HG03469 (cell line): ENCODE results near the gene STAT5A.
"Not testable (repeated sequence)": the region's sequence is repeated elsewhere in the genome, so short reads cannot be mapped to it uniquely, and the experiment has no call there.

Experiments used
- ATAC-seq: cut with Tn5 transposase; IDR thresholded peaks from one replicate; pipeline ENCODE4 v1.9.1; 2021; ENCODE audit warnings: mild to moderate bottlenecking, moderate library complexity, moderate number of reproducible peaks; ENCODE audit not compliant: unreplicated experiment

Gene STAT5A

DNA sequence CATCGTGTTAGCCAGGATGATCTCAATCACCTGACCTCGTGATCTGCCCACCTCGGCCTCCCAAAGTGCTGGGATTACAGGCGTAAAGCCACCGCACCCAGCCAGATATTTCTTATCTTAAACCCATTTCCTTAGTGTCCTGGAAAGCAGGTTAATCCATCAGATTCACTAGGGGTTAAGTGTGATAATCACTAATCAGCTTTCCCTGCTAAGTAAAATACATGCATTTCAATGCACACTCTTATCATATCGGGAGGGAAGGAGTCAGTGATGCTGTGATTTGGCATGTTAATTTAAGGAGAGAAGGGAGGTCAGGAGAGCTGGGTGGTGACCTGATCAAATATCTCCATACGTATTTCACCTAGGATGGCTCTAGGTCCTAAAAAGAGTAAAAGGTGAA lies 70.8 kb downstream of the STAT5A start:
- ATAC-seq, result no peak

DNA sequence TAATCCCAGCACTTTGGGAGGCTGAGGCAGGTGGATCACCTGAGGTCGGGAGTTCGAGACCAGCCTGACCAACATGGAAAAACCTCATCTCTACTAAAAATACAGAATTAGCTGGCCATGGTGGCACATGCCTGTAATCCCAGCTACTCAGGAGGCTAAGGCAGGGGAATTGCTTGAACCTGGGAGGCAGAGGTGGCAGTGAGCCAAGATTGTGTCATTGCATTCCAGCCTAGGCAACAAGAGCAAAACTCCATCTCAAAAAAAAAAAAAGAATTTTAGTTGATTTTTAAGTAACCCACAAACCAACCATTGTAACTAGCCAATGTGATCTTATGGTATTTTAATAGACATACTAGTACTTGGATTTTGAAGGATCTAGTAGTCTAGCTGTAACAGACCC lies 72.1 kb downstream of the STAT5A start:
- not testable (repeated sequence) for ATAC-seq
